Upper lobe of left lung (tissue), 4 donors: ENCODE results near the gene MCTP1.

ENCODE experiments used
- POLR2A ChIP-seq, 4 donors: fragments of 450-650 bp; IDR thresholded peaks; one replicate each; pipeline ENCODE4 v1.5.1; 2016 to 2017; ENCODE audit warnings: antibody characterized with exemption in 4 of 4, mild to moderate bottlenecking in 2 of 4
- TF ChIP-seq, protein P1 (sequence below), 6 experiments: fragments of 450-650 bp in 4 of 6; fragments of 200-600 bp in 2 of 6; sonication (generic) in 2 of 6; IDR thresholded peaks; one replicate each; pipeline ENCODE4 v1.5.1; 2016 to 2019; ENCODE audit warnings: antibody characterized with exemption in 6 of 6

DNA sequence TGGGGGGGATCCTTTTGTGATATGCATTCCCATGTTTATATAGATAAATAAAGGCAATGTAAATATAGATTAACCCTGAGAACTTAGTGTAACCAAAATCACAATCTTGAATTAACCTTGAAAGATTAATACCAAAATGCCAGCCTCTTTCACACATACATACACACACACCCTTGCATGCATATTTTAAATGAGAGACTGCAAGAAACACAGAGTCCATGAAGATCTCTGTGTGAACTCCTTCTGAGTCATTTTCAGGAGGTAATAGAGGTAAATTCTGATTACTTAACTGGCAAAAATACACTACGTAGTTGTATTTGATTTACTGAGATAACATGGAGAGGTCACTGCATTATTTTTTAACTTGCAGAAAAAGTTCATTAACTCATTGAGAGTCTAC, 548.4 kb downstream of the MCTP1 start:
- TF ChIP-seq, protein P1, sequence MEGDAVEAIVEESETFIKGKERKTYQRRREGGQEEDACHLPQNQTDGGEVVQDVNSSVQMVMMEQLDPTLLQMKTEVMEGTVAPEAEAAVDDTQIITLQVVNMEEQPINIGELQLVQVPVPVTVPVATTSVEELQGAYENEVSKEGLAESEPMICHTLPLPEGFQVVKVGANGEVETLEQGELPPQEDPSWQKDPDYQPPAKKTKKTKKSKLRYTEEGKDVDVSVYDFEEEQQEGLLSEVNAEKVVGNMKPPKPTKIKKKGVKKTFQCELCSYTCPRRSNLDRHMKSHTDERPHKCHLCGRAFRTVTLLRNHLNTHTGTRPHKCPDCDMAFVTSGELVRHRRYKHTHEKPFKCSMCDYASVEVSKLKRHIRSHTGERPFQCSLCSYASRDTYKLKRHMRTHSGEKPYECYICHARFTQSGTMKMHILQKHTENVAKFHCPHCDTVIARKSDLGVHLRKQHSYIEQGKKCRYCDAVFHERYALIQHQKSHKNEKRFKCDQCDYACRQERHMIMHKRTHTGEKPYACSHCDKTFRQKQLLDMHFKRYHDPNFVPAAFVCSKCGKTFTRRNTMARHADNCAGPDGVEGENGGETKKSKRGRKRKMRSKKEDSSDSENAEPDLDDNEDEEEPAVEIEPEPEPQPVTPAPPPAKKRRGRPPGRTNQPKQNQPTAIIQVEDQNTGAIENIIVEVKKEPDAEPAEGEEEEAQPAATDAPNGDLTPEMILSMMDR (IDR thresholded peaks at IDR 0.05) = no peak
- no peak for TF ChIP-seq POLR2A (IDR thresholded peaks at IDR 0.05)
